GM20000 (cell line): ENCODE results near the gene FBXO7.

Source experiments
- DNase-seq: peaks from one replicate; pipeline ENCODE4 v3.0.0; 2012; ENCODE audit warnings: low spot score
- CTCF ChIP-seq: IDR thresholded peaks from 2 replicates; pipeline ENCODE4 v1.5.1; 2012; ENCODE audit warnings: mild to moderate bottlenecking, control low read depth; ENCODE audit errors: extremely low read depth, missing control alignments

The FBXO7 gene

GRCh38 chr22:32545801-32546200 lies 71.2 kb downstream of the FBXO7 start:
- TF ChIP-seq CTCF, result no peak
- DNase-seq, result no peak

DNA sequence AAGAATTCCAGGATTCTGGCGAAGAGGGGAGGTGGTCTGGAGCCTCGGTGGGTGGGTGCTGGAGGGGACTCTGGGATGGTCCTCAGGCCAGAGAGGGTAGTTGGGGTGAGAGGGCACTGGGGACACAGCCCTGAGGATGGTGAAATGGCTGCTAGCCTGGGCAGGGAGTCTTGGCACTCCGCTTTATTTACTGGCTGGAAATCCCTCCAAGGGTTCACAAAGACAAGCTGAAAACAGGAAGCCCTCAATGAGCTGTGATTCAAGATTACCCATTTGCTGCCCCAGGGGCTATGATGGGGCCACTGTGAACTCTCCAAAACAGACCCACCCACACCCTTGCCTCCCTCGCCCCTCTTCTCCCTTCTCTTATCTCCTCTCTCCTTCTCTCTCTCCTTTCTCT lies 71.9 kb downstream of the FBXO7 start:
- no peak for DNase-seq
- no peak for TF ChIP-seq CTCF

GRCh38 chr22:32546935-32547334 lies 72.3 kb downstream of the FBXO7 start:
- DNase-seq, result no peak
- TF ChIP-seq CTCF, result no peak

GRCh38 chr22:32548039-32548438 lies 73.4 kb downstream of the FBXO7 start:
- no peak for DNase-seq
- no peak for TF ChIP-seq CTCF
